HepG2 (cell line): ENCODE results near the gene SETD1A. TPM values are rescaled to one million over a fixed set of nuclear protein-coding genes. Genes with fewer than 3 reads are reported as not detected.
A peak's percentile ranks its signal among the peaks of the same experiment; 100 is the strongest.

ENCODE experiments used
- ASH2L ChIP-seq: fragments of 300-600, 200-600 bp; sonication (generic); IDR thresholded peaks from 2 replicates; pipeline ENCODE4 v1.7.0; 2017; ENCODE audit warnings: low read depth, mild to moderate bottlenecking, moderate library complexity, mixed read lengths, low read length; ENCODE audit not compliant: insufficient read length
- ELF1 ChIP-seq: sonication (generic); formaldehyde crosslinking; IDR thresholded peaks from 2 replicates; pipeline ENCODE4 v1.4.0; 2020; ENCODE audit warnings: missing genetic modification reagents
- GPN1 ChIP-seq: sonication (generic); formaldehyde crosslinking; IDR thresholded peaks from 2 replicates; pipeline ENCODE4 v1.5.1; 2020; ENCODE audit warnings: missing genetic modification reagents, borderline replicate concordance
- NR1H2 ChIP-seq: sonication (generic); formaldehyde crosslinking; IDR thresholded peaks from 2 replicates; pipeline ENCODE4 v1.8.1; 2022; ENCODE audit warnings: low read depth, missing genetic modification reagents, borderline replicate concordance
- SMAD9 ChIP-seq: sonication (generic); formaldehyde crosslinking; IDR thresholded peaks from 2 replicates; pipeline ENCODE4 v1.5.1; 2020; ENCODE audit warnings: mild to moderate bottlenecking, missing genetic modification reagents
- THYN1 ChIP-seq: sonication (generic); formaldehyde crosslinking; IDR thresholded peaks from 2 replicates; pipeline ENCODE4 v1.8.1; 2023; ENCODE audit warnings: low read depth, mild to moderate bottlenecking, moderate library complexity, missing genetic modification reagents, borderline replicate concordance
- ZC3H4 ChIP-seq: sonication (generic); formaldehyde crosslinking; IDR thresholded peaks from 2 replicates; pipeline ENCODE4 v1.4.0; 2020; ENCODE audit warnings: missing genetic modification reagents, borderline replicate concordance
- ZNF263 ChIP-seq: sonication (generic); formaldehyde crosslinking; IDR thresholded peaks from 2 replicates; pipeline ENCODE4 v1.4.0; 2020; ENCODE audit warnings: missing genetic modification reagents
- ZNF768 ChIP-seq: sonication (generic); formaldehyde crosslinking; IDR thresholded peaks from 2 replicates; pipeline ENCODE4 v1.4.0; 2020; ENCODE audit warnings: missing genetic modification reagents
- ZNF781 ChIP-seq: sonication (generic); formaldehyde crosslinking; IDR thresholded peaks from 2 replicates; pipeline ENCODE4 v1.5.1; 2020; ENCODE audit warnings: borderline replicate concordance, mild to moderate bottlenecking, missing genetic modification reagents; ENCODE audit errors: not compliant biosample characterization
- ZNF782 ChIP-seq: sonication (generic); formaldehyde crosslinking; IDR thresholded peaks from 2 replicates; pipeline ENCODE4 v1.4.0; 2020; ENCODE audit warnings: missing genetic modification reagents, mild to moderate bottlenecking, borderline replicate concordance
- ZNF790 ChIP-seq: sonication (generic); formaldehyde crosslinking; IDR thresholded peaks from 2 replicates; pipeline ENCODE4 v1.8.0; 2022; ENCODE audit warnings: missing genetic modification reagents, mild to moderate bottlenecking, borderline replicate concordance
- ZNF883 ChIP-seq: sonication (generic); formaldehyde crosslinking; IDR thresholded peaks from 2 replicates; pipeline ENCODE4 v1.5.1; 2020; ENCODE audit warnings: mild to moderate bottlenecking, missing genetic modification reagents; ENCODE audit errors: not compliant biosample characterization
- polyA plus RNA-seq, 8 experiments: library from polyadenylated mRNA; depleted of rRNA in 3 of 8; stranded (reverse) in 7 of 8; unstranded in 1 of 8; fragments of >200 nt; fragmentation: Illumina TruSeq in 4 of 8; extraction: Trizol in 4 of 8; gene quantifications; 2 replicates each; pipeline versions ENCODE4 v1.2.1 to v1.2.3, GENCODE V29; 2011 to 2016; ENCODE audit warnings: low read depth in 4 of 8, missing spikeins in 1 of 8, mixed read lengths in 1 of 8; ENCODE audit not compliant: insufficient read depth in 1 of 8
- total RNA-seq, 5 experiments: library from RNA; depleted of rRNA; stranded (reverse); fragments of >200 nt; fragmentation: Illumina TruSeq; extraction: Trizol; gene quantifications; 2 replicates each; pipeline ENCODE4 v1.2.3, GENCODE V29; 2016; ENCODE audit warnings: low read depth in 1 of 5
- TF ChIP-seq, protein P1 (sequence below): sonication (generic); formaldehyde crosslinking; IDR thresholded peaks from 2 replicates; pipeline ENCODE4 v1.8.0; 2022; ENCODE audit warnings: mild to moderate bottlenecking, missing genetic modification reagents, moderate library complexity
- TF ChIP-seq, protein P2 (sequence below): sonication (generic); formaldehyde crosslinking; IDR thresholded peaks from 2 replicates; pipeline ENCODE4 v1.8.0; 2022; ENCODE audit warnings: missing genetic modification reagents, mild to moderate bottlenecking, moderate library complexity, borderline replicate concordance
- TF ChIP-seq, protein P3 (sequence below): sonication (generic); formaldehyde crosslinking; IDR thresholded peaks from 2 replicates; pipeline ENCODE4; 2020; ENCODE audit warnings: missing genetic modification reagents, mild to moderate bottlenecking, borderline replicate concordance
- TF ChIP-seq, protein P4 (sequence below): sonication (generic); formaldehyde crosslinking; IDR thresholded peaks from 2 replicates; pipeline ENCODE4 v1.4.0; 2020; ENCODE audit warnings: missing genetic modification reagents, mild to moderate bottlenecking, borderline replicate concordance
- TF ChIP-seq, protein P5 (sequence below): sonication (generic); formaldehyde crosslinking; IDR thresholded peaks from 2 replicates; pipeline ENCODE4 v1.4.0; 2020; ENCODE audit warnings: mild to moderate bottlenecking, low read depth, missing genetic modification reagents

Gene SETD1A
- total and polyA plus RNA-seq, 2 of the 13 experiments (the other 11 are each of a cell fraction or from before 2014, with no cell fraction given): 3.8 to 5.6 TPM

DNA sequence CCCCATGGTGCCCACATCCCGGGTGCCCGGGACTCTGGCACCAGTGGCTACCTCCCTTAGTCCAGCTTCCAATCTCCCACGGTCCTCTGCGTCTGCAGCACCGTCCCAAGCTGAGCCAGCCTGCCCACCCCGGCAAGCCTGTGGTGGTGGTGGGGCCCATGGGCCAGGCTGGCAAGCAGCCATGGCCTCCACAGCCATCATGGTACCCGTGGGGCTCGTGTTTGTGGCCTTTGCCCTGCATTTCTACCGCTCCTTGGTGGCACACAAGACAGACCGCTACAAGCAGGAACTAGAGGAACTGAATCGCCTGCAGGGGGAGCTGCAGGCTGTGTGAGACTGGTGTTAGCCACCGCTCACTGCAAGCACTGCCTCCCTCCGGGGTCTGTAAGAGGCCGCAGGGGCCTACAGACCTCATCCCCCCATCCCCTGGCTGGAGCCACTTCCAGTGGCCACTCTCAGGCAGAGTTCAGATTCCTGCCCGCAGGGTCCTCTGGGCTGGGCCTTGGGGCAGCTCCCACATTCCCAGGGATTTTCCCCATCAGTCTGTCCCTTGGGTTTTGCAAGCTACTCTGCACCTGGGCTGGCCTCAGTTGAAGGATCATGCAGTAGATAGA, 3.9 kb upstream of the SETD1A start (continued):
- TF ChIP-seq, protein P1, sequence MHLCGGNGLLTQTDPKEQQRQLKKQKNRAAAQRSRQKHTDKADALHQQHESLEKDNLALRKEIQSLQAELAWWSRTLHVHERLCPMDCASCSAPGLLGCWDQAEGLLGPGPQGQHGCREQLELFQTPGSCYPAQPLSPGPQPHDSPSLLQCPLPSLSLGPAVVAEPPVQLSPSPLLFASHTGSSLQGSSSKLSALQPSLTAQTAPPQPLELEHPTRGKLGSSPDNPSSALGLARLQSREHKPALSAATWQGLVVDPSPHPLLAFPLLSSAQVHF (CRISPR knock-in tag): no peak
- TF ChIP-seq THYN1 (CRISPR knock-in tag) (no peak), NR1H2 (CRISPR knock-in tag) (no peak), ZNF768 (CRISPR knock-in tag) (no peak; the same call in 1 of the 2 replicates), ZNF263 (CRISPR knock-in tag) (peak; percentile 22; the same call in 1 of the 2 replicates), ZNF781 (CRISPR knock-in tag) (peak; percentile 28), ZNF790 (CRISPR knock-in tag) (no peak), ZNF883 (CRISPR knock-in tag) (peak; percentile 74), ELF1 (CRISPR knock-in tag) (peak; percentile 79), GPN1 (CRISPR knock-in tag) (peak; percentile 29; the same call in 1 of the 2 replicates), ZNF782 (CRISPR knock-in tag) (peak; percentile 53; the same call in 1 of the 2 replicates), ZC3H4 (CRISPR knock-in tag) (no peak), SMAD9 (CRISPR knock-in tag) (no peak), ASH2L (no peak)
- TF ChIP-seq, protein P2, sequence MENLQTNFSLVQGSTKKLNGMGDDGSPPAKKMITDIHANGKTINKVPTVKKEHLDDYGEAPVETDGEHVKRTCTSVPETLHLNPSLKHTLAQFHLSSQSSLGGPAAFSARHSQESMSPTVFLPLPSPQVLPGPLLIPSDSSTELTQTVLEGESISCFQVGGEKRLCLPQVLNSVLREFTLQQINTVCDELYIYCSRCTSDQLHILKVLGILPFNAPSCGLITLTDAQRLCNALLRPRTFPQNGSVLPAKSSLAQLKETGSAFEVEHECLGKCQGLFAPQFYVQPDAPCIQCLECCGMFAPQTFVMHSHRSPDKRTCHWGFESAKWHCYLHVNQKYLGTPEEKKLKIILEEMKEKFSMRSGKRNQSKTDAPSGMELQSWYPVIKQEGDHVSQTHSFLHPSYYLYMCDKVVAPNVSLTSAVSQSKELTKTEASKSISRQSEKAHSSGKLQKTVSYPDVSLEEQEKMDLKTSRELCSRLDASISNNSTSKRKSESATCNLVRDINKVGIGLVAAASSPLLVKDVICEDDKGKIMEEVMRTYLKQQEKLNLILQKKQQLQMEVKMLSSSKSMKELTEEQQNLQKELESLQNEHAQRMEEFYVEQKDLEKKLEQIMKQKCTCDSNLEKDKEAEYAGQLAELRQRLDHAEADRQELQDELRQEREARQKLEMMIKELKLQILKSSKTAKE (CRISPR knock-in tag): no peak
- TF ChIP-seq, protein P3, sequence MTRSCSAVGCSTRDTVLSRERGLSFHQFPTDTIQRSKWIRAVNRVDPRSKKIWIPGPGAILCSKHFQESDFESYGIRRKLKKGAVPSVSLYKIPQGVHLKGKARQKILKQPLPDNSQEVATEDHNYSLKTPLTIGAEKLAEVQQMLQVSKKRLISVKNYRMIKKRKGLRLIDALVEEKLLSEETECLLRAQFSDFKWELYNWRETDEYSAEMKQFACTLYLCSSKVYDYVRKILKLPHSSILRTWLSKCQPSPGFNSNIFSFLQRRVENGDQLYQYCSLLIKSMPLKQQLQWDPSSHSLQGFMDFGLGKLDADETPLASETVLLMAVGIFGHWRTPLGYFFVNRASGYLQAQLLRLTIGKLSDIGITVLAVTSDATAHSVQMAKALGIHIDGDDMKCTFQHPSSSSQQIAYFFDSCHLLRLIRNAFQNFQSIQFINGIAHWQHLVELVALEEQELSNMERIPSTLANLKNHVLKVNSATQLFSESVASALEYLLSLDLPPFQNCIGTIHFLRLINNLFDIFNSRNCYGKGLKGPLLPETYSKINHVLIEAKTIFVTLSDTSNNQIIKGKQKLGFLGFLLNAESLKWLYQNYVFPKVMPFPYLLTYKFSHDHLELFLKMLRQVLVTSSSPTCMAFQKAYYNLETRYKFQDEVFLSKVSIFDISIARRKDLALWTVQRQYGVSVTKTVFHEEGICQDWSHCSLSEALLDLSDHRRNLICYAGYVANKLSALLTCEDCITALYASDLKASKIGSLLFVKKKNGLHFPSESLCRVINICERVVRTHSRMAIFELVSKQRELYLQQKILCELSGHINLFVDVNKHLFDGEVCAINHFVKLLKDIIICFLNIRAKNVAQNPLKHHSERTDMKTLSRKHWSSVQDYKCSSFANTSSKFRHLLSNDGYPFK (CRISPR knock-in tag): no peak; the same call in 1 of the 2 replicates
- TF ChIP-seq, protein P4, sequence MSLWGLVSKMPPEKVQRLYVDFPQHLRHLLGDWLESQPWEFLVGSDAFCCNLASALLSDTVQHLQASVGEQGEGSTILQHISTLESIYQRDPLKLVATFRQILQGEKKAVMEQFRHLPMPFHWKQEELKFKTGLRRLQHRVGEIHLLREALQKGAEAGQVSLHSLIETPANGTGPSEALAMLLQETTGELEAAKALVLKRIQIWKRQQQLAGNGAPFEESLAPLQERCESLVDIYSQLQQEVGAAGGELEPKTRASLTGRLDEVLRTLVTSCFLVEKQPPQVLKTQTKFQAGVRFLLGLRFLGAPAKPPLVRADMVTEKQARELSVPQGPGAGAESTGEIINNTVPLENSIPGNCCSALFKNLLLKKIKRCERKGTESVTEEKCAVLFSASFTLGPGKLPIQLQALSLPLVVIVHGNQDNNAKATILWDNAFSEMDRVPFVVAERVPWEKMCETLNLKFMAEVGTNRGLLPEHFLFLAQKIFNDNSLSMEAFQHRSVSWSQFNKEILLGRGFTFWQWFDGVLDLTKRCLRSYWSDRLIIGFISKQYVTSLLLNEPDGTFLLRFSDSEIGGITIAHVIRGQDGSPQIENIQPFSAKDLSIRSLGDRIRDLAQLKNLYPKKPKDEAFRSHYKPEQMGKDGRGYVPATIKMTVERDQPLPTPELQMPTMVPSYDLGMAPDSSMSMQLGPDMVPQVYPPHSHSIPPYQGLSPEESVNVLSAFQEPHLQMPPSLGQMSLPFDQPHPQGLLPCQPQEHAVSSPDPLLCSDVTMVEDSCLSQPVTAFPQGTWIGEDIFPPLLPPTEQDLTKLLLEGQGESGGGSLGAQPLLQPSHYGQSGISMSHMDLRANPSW: no peak
- TF ChIP-seq, protein P5, sequence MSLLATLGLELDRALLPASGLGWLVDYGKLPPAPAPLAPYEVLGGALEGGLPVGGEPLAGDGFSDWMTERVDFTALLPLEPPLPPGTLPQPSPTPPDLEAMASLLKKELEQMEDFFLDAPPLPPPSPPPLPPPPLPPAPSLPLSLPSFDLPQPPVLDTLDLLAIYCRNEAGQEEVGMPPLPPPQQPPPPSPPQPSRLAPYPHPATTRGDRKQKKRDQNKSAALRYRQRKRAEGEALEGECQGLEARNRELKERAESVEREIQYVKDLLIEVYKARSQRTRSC (CRISPR knock-in tag): no peak
